Mucosa of gallbladder (tissue), 1 donor: ENCODE data around the gene EXOC4. TPM values are rescaled to one million over a fixed set of nuclear protein-coding genes. Genes with fewer than 3 reads are reported as not detected.
A peak's percentile ranks its signal among the peaks of the same experiment; 100 is the strongest.
"Not testable (repeated sequence)": the region's sequence is repeated elsewhere in the genome, so short reads cannot be mapped to it uniquely, and the experiment has no call there.

Experiments
- DNase-seq: peaks from one replicate; pipeline ENCODE4 v3.0.0-alpha.2; 2020; ENCODE audit warnings: low spot score
- total RNA-seq: library from RNA; stranded (reverse); gene quantifications from one replicate; pipeline ENCODE4 v1.2.1, GENCODE V29; 2021
- donor health status: DM: no; HTN: no; CAD: no.

EXOC4 gene
- 71.3 TPM for total RNA-seq

GRCh38 chr7:133252858-133253518 is at the start of gene EXOC4:
EXOC4 (plus strand) TSS chr7:133253078.
- DNase-seq: peak; percentile 97

- DNase-seq: no peak
These were observed 49.4 kb upstream of the EXOC4 start for GRCh38 chr7:133203490-133203889.

GRCh38 chr7:133207687-133208086 is 45.2 kb upstream of the EXOC4 start:
- no peak for DNase-seq

GRCh38 chr7:133210817-133211216 is 42.1 kb upstream of the EXOC4 start:
- not testable (repeated sequence) for DNase-seq

GRCh38 chr7:133213772-133214171 is 39.1 kb upstream of the EXOC4 start:
- DNase-seq: not testable (repeated sequence)

- DNase-seq: no peak
These were observed 35.1 kb upstream of the EXOC4 start for GRCh38 chr7:133217773-133218172.

GRCh38 chr7:133230591-133231194 is 22.2 kb upstream of the EXOC4 start:
- DNase-seq: peak; percentile 48

GRCh38 chr7:133233142-133233541 is 19.7 kb upstream of the EXOC4 start:
- no peak for DNase-seq

GRCh38 chr7:133234961-133235875 is 17.7 kb upstream of the EXOC4 start:
- DNase-seq: no peak

- DNase-seq: no peak
These were observed 15.3 kb upstream of the EXOC4 start for GRCh38 chr7:133237545-133237944.

GRCh38 chr7:133240302-133240701 is 12.6 kb upstream of the EXOC4 start:
- no peak for DNase-seq

- DNase-seq: no peak
These were observed 6.3 kb upstream of the EXOC4 start for GRCh38 chr7:133246558-133246957.

- DNase-seq: no peak
These were observed 4.0 kb upstream of the EXOC4 start for GRCh38 chr7:133248901-133249300.

GRCh38 chr7:133252506-133252857 is 396 bp upstream of the EXOC4 start:
- no peak for DNase-seq

GRCh38 chr7:133253519-133253875 is 619 bp downstream of the EXOC4 start:
- peak; percentile 10 for DNase-seq

GRCh38 chr7:133255486-133255885 is 2.6 kb downstream of the EXOC4 start:
- DNase-seq: no peak

GRCh38 chr7:133258174-133258573 is 5.3 kb downstream of the EXOC4 start:
- no peak for DNase-seq

- no peak for DNase-seq
These were observed 12.9 kb downstream of the EXOC4 start for GRCh38 chr7:133265821-133266220.

- no peak for DNase-seq
These were observed 15.5 kb downstream of the EXOC4 start for GRCh38 chr7:133268355-133268754.

- DNase-seq: no peak
These were observed 19.5 kb downstream of the EXOC4 start for GRCh38 chr7:133272336-133272735.

GRCh38 chr7:133273227-133273626 is 20.3 kb downstream of the EXOC4 start:
- DNase-seq: no peak

- no peak for DNase-seq
These were observed 21.4 kb downstream of the EXOC4 start for GRCh38 chr7:133274265-133274664.

GRCh38 chr7:133275008-133275407 is 22.1 kb downstream of the EXOC4 start:
- DNase-seq: no peak
